AG04450 (cell line): ENCODE results near the gene ACOT7. TPM values are rescaled to one million over a fixed set of nuclear protein-coding genes. Genes with fewer than 3 reads are reported as not detected.

ENCODE experiments used
- CTCF ChIA-PET: fragments of 300-600, 350-600 bp; formaldehyde crosslinking; extraction: SDS; loops from one replicate; lab custom pipeline; 2022; ENCODE audit warnings: antibody characterized with exemption, inconsistent platforms; lab: Charles Lee
- POLR2A ChIA-PET: fragments of 350-600 bp; formaldehyde crosslinking; extraction: SDS; loops from one replicate; lab custom pipeline; 2021; ENCODE audit warnings: antibody characterized with exemption, inconsistent platforms; lab: Yijun Ruan, JAX
- DNase-seq: peaks from one replicate; pipeline ENCODE4 v3.0.0-alpha.2; 2011; ENCODE audit warnings: low read depth, low spot score
- H3K27ac ChIP-seq: one replicate; pipeline ENCODE4 v1.5.1; 2012; ENCODE audit warnings: low read depth, low read length, control low read depth
- H3K27me3 ChIP-seq: one replicate; pipeline ENCODE4 v1.6.0; 2012; ENCODE audit warnings: low read length; ENCODE audit not compliant: control insufficient read depth, insufficient read depth
- H3K4me3 ChIP-seq: 2 replicates; pipeline ENCODE4 v1.5.1; 2011; ENCODE audit warnings: mild to moderate bottlenecking, low read depth, low read length, control low read depth
- H3K9me3 ChIP-seq: 2 replicates; pipeline ENCODE4 v1.5.1; 2012; ENCODE audit warnings: low read length; ENCODE audit not compliant: control insufficient read depth, insufficient read depth
- CTCF ChIP-seq: IDR thresholded peaks from 2 replicates; pipeline ENCODE4 v1.5.1; 2011; ENCODE audit warnings: low read depth, low read length, control low read depth, inconsistent platforms
- polyA plus RNA-seq: library from polyadenylated mRNA; depleted of rRNA; stranded (reverse); fragments of >200 nt; gene quantifications from 2 replicates; pipeline ENCODE4 v1.2.3, GENCODE V29; 2011

The ACOT7 gene
- polyA plus RNA-seq, 1 experiment: 80.1 TPM

GRCh38 chr1:6334261-6334993 is 59.1 kb downstream of the ACOT7 start:
- ChIA-PET POLR2A (no interaction called here), CTCF (interaction anchor here (0.6 to 18.6 kb wide), 5 partner anchors 70 to 936 kb away, joined by 3 to 266 read pairs (median 4); no protein-coding TSS in a partner anchor)
- Histone ChIP-seq H3K9me3 (no peaks in the 10 kb centered on the region; the same call in 1 of the 2 replicates), H3K4me3 (no peak overlapping the region), H3K27me3 (no peaks in the 10 kb centered on the region), H3K27ac (no peak overlapping the region)
- TF ChIP-seq CTCF: no peak
- DNase-seq: no peak

GRCh38 chr1:6332821-6333220 is 60.7 kb downstream of the ACOT7 start:
- H3K4me3 ChIP-seq: no peak overlapping the region
- H3K27me3 ChIP-seq: no peaks in the 10 kb centered on the region
- POLR2A ChIA-PET: no interaction called here
- H3K9me3 ChIP-seq: no peaks in the 10 kb centered on the region; the same call in 1 of the 2 replicates
- CTCF ChIA-PET: interaction anchor here (0.6 to 18.6 kb wide), 6 partner anchors 11 to 128 kb away, joined by 3 to 266 read pairs (median 3); no protein-coding TSS in a partner anchor
- no peak for TF ChIP-seq CTCF
- no peak overlapping the region for H3K27ac ChIP-seq
- DNase-seq: no peak

GRCh38 chr1:6331543-6332273 is 61.9 kb downstream of the ACOT7 start:
- no peak for DNase-seq
- CTCF ChIA-PET: interaction anchor here (0.7 to 18.6 kb wide), 3 partner anchors 15 to 127 kb away, joined by 3 to 266 read pairs (median 3); no protein-coding TSS in a partner anchor
- TF ChIP-seq CTCF: peak; percentile 4; the same call in 1 of the 2 replicates
- Histone ChIP-seq H3K27me3 (no peaks in the 10 kb centered on the region), H3K27ac (no peak overlapping the region), H3K9me3 (no peaks in the 10 kb centered on the region; the same call in 1 of the 2 replicates), H3K4me3 (no peak overlapping the region)
- POLR2A ChIA-PET: no interaction called here

- Histone ChIP-seq H3K4me3 (no peak overlapping the region), H3K27me3 (no peaks in the 10 kb centered on the region), H3K27ac (peak overlapping the region; percentile 83), H3K9me3 (no peaks in the 10 kb centered on the region; the same call in 1 of the 2 replicates)
- DNase-seq: peak; percentile 49
- ChIA-PET POLR2A (interaction anchor here (0.5 kb wide), 1 partner anchor 94 kb away, joined by 5 read pairs; the partner anchor contains the start of gene ICMT), CTCF (interaction anchor here (1.3 to 18.6 kb wide), 3 partner anchors 13 to 83 kb away, joined by 6 to 266 read pairs (median 14); no protein-coding TSS in a partner anchor)
- no peak for TF ChIP-seq CTCF
Observed at GRCh38 chr1:6330410-6330911, 63.1 kb downstream of the ACOT7 start.
